HG02798 (cell line): Measurements from ENCODE around the gene DIDO1.
"Not testable (repeated sequence)": the region's sequence is repeated elsewhere in the genome, so short reads cannot be mapped to it uniquely, and the experiment has no call there.

ENCODE experiments used
- ATAC-seq: cut with Tn5 transposase; IDR thresholded peaks from one replicate; pipeline ENCODE4 v1.9.1; 2021; ENCODE audit warnings: mild to moderate bottlenecking; ENCODE audit not compliant: unreplicated experiment, poor library complexity

The DIDO1 gene

GRCh38 chr20:62860924-62861691 is 65.2 kb downstream of the DIDO1 start:
- ATAC-seq, result peak; percentile 36

DNA sequence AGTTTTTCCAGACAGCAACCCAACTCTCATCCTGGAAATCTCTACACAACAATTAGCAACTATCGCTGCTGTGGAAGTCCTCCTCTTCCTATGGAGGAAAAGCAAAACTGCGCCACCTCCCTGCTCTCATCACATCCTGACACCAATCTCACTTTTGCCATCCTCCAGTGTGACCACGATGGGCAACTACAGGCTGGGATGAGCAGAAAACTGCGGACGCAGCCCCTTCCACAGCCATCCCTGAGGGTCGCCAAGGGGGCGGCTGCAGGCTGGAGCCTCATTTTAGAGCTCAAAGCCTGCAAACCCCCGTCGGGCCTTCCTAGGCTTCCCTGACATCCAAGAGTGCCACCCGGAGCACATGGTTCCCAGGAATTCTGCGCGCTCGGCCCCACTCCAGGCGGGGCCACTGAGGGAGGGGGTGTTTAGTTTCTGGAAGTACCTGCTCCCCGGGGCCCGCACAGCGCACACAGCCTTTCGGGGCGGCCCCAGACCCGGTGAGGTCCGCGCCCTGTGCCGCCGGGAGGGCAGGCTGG is 65.8 kb downstream of the DIDO1 start:
- no peak for ATAC-seq

- ATAC-seq, result no peak
Observed at GRCh38 chr20:62859721-62860120, 66.6 kb downstream of the DIDO1 start.

GRCh38 chr20:62858058-62858830 is 68.1 kb downstream of the DIDO1 start:
- ATAC-seq, result no peak

DNA sequence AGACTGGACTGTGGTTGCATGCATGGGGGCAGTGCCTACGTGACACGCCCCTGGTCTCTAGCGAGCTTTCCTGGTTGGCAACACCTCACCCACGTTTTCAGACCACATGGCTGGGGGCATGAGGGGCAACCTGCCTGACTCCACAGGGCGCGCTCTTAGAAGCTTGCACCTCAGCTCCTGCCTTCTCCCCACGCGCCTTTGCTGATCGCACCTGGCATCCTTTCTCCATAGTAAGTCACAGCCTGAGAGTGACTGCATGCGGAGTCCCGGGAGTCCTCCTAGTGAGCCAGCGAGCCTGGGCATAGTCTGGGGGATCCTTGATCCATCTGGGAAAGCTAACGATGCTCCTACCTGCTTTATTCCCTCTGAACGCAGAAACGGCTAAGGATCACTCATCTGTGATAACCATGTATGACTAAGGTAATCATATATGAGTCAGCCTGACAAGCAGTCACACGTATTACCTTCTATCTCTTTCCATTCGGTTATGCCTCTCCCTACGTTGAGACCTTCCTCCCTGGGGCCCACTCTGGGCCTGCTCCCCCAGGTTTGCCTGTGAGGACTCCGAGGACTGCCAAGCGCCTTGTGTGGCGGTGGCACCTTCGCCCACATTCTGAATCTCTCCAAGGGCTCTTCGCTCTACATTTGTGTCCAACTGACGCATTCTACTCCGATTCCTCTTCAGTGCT is 69.2 kb downstream of the DIDO1 start:
- ATAC-seq, result no peak

DNA sequence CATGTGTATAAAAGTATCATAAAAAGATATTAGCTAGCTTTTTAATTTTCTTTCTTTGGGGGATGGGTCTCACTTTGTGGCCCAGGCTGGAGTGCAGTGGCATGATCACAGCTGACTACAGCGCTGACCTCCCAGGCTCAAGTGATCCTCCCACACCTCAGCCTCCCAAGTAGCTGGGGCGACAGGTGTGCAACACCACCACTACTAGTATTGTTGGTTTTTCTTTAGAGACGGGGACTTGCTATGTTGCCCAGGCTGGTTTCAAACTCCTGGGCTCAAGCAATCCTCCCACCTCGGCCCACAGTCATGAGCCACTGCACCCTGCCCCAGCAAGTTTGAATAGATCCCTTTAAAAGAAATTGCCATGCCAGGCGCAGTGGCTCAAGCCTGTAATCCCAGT is 71.2 kb downstream of the DIDO1 start:
- ATAC-seq, result no peak

DNA sequence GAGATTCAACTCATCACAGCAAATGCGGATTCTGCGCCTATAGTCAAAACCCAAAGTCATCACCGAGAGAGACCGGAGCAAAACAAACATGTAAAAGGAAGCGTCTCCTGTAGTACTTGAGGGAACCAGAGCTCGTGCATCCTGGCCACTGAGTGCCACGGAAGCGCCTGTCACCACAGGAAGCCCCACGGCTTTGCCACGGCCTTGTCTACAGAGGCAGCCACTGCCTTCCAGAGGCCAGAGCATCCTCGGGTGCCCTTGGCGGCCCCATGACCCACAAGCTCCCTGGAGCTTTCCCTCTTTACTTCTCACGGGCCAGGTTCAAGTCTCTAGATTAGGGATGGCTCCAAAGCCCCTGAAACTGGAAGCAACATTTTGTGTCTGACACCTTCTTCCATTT is 72.2 kb downstream of the DIDO1 start:
- ATAC-seq, result no peak

DNA sequence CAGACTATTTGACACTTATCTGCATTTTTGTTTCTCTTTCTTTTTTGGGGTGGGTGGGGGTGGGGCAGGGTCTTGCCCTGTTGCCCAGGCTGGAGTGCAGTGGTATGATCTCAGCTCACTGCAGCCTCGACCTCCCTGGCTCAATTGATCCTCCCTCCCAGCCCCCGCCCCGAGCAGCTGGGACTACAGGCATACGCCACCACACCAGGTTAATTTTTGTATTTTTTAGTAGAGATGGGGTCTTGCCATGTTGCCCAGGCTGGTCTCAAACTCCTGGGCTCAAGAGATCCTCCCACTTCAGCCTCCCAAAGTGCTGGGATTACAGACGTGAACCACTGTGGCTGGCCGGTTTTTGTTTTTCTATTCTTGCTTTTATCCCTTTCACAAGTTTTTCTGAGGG is 73.0 kb downstream of the DIDO1 start:
- not testable (repeated sequence) for ATAC-seq

- no peak for ATAC-seq
Observed at GRCh38 chr20:62852841-62853240, 73.5 kb downstream of the DIDO1 start.

- ATAC-seq, result no peak
Observed at GRCh38 chr20:62852196-62852595, 74.1 kb downstream of the DIDO1 start.

DNA sequence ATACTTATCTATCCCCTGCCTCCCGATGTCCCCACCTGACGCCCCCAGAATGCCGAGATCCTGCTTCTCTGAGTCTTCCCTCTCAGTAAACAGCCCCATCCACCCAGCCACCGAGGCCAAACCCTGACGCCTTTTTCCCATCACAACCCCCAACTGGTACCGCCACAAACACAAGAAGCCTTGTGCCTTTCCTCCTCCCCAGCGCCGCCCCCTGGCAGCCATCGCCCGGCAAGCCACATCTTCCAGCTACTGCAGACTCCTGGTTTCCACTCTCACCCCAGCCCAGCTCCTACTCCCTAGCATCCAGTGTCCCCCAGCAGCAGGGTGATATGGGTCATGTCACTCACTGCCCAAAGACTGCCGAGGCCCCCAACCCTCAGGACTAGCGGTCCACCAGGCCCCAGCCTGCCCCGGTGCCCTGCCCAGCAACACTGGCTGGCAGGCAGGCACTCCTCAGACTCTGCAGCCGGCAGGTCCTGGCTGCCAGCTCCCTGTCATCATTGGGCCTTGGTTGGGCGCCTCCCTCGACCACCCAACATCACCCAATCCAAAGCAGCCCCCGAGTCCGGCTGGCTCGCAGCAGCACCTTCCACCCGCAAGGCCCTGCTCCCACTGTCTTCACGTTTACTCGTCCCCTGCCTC is 75.9 kb downstream of the DIDO1 start:
- no peak for ATAC-seq

DNA sequence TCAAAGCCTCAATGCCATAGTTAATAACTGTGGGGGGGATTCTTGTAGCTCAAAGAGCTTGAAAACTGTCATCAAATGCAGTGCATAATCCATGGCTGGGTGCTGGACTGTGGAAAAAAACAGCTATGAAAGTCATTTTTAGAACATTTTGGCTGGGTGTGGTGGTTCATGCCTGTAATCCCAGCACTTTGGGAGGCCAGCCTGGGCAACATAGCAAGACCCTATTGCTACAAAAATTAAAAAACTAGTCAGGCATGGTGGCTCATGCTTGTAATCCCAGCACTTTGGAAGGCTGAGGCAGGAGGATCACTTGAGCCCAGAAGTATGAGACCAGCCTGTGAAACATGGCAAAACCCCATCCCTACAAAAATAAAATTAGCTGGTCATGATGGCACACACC is 76.9 kb downstream of the DIDO1 start:
- ATAC-seq, result no peak

- ATAC-seq, result not testable (repeated sequence)
Observed at GRCh38 chr20:62848917-62849316, 77.4 kb downstream of the DIDO1 start.

DNA sequence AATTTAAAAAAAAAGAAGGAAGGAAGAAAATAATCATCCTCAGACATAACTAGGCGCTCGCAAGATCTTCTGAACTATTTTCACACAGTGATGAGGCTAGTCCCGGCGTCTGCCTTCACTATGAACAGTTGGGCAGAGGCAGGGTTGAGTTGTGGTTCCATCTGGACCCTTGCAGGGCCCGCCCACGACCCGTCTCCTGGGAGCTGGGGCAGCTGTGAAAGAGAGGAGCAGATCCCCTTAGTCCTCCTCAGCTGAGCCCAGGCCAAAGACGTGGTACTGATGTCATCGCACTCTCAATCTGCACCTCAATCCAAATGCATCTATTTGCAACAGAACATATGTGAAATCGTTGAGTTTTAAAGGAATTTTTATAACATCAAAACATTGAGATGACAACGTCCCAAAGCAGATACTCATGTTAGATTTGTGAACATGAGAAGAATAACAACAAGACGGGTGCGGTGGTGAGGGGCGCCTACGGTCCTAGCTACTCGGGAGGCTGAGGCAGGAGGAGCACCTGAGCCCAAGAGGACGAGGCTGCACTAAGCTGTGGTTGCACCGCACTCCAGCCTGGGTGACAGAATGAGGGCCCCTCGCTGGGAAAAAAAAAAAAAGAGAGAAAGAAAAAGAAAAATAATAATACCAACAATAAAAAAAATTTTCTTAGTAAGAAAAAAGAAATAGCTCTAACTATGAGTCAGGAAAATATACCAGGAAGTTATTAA is 80.0 kb downstream of the DIDO1 start:
- no peak for ATAC-seq

DNA sequence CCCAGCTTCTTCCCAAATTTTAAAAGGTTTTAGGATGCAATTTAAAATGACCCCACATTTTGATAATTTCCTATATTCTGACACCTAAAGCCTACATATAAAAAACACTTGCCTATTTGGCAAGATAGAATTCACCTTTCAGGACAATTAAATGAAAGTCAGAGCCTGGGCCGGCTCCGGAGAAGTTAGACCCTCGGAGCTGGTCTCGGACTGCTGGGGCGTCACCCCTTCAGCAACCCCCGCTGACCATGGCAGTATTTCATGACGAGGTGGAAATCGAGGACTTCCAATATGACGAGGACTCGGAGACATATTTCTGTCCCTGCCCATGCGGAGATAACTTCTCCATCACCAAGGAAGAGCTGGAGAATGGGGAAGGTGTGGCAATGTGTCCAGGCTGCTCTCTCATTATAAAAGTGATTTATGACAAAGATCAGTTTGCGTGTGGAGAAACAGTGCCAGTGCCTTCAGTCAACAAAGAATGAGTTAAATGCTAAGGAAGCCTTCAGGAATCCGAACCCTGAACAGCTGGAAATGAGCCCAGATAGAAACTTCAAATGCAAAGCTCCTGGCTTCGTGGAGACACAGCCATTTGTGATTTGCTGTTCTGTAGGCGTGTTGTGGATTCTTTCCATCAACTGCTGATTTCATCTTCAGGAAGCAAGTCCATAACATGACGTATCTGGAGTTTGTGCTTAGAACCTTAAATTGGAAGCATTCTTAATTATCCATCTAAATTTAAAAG is 80.7 kb downstream of the DIDO1 start:
- no peak for ATAC-seq

DNA sequence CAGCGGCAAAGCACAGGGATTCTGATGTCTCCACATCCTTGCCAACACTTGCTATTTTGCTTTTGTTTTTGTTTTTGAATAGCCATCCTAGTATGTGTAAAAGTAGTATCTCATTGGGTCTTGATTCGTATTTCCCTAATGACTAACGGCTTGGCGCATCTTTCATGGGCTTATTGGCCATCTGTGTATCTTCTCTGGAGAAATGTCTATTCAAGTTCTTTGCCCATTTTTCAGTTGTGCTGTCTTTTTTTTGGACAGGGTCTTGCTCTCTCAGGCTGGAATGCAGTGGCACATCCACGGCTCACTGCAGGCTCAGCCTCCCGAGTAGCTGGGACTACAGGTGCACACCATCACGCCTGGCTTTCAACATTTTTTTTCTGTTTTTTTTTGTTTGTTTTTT is 82.1 kb downstream of the DIDO1 start:
- ATAC-seq, result no peak

DNA sequence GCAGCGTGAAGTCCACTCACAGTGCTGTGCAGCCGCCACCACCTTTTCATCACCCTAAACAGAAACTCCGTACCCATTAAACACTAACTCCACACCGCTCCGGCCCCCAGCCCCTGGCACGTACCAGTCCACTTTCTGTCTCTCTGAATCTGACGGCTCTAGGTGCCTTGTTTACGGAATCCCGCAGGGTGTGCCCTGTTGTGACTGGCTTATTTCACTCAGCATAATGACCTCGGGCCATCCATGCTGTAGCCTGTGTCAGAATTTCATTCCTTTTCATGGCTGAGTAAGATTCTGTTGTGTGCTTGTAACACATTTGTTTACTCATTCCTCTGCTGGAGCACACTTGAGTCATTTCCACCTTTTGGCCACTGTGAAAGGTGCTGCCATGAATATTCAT is 82.6 kb downstream of the DIDO1 start:
- no peak for ATAC-seq

DNA sequence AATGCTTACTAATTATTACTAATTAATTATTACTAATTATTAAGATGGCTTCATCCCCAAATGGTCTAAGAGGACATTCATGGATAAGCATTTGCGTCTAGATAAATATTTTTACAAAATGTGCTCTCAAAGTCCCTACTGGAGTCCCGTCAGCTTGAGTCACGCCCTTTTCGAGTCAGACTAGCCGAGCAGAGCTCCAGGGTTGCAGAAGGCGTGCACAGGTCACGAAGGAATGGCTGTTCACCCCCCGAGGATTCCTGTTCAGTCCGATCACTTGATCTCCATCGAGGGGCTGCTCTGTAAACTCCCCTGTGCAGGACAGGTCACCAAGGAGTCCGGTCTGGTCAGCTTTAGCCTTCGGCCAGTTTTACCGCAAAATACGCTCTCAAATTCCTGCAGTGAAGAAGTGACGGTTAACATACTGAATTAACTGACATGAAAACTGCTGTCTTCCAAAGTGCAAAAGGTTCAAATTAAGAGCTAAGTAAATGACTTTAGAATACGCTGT is 84.5 kb downstream of the DIDO1 start:
- ATAC-seq, result no peak
